Kidney epithelial cell (primary cell): ENCODE data around the gene CDH23. TPM values are rescaled to one million over a fixed set of nuclear protein-coding genes. Genes with fewer than 3 reads are reported as not detected.

ENCODE experiments used
- DNase-seq: peaks from one replicate; pipeline ENCODE4 v3.0.0-alpha.2; 2010; ENCODE audit warnings: low read depth
- H3K27me3 ChIP-seq: 2 replicates; pipeline ENCODE4 v1.6.0; 2011; ENCODE audit warnings: low read length; ENCODE audit not compliant: control insufficient read depth, insufficient read depth
- H3K36me3 ChIP-seq: 2 replicates; pipeline ENCODE4 v1.5.1; 2011; ENCODE audit warnings: low read length; ENCODE audit not compliant: control insufficient read depth, insufficient read depth
- H3K4me3 ChIP-seq: 2 replicates; pipeline ENCODE4 v1.5.1; 2011; ENCODE audit warnings: low read depth, mild to moderate bottlenecking, control low read depth, low read length
- CTCF ChIP-seq: IDR thresholded peaks from 2 replicates; pipeline ENCODE4 v1.5.1; 2011; ENCODE audit warnings: mild to moderate bottlenecking, moderate library complexity, low read length, control low read depth, inconsistent platforms; ENCODE audit not compliant: insufficient read depth, poor library complexity, severe bottlenecking
- total RNA-seq: library from RNA; depleted of rRNA; stranded (reverse); fragments of >200 nt; gene quantifications from 2 replicates; pipeline ENCODE4 v1.2.3, GENCODE V29; 2015

Gene CDH23
- total RNA-seq, 1 donor from 2014 or later: 0.04 TPM

GRCh38 chr10:71653044-71653443 is 256.3 kb downstream of the CDH23 start:
- no peak for TF ChIP-seq CTCF
- no peak for DNase-seq
- Histone ChIP-seq H3K36me3 (no peaks in the 10 kb centered on the region), H3K4me3 (no peak overlapping the region), H3K27me3 (peaks cover 14% of the 10 kb centered on the region)

GRCh38 chr10:71656220-71656619 is 259.5 kb downstream of the CDH23 start:
- no peak overlapping the region for H3K4me3 ChIP-seq
- no peak for DNase-seq
- no peak for TF ChIP-seq CTCF
- peaks cover 14% of the 10 kb centered on the region for H3K27me3 ChIP-seq
- no peaks in the 10 kb centered on the region for H3K36me3 ChIP-seq

- DNase-seq: no peak
- Histone ChIP-seq H3K27me3 (peaks cover 10% of the 10 kb centered on the region), H3K36me3 (no peaks in the 10 kb centered on the region), H3K4me3 (no peak overlapping the region)
- no peak for TF ChIP-seq CTCF
Observed at GRCh38 chr10:71657604-71658466, 261.1 kb downstream of the CDH23 start.

GRCh38 chr10:71658467-71658745 is 261.7 kb downstream of the CDH23 start:
- no peak overlapping the region for H3K4me3 ChIP-seq
- no peak for DNase-seq
- no peak for TF ChIP-seq CTCF
- no peaks in the 10 kb centered on the region for H3K36me3 ChIP-seq
- peaks cover 10% of the 10 kb centered on the region for H3K27me3 ChIP-seq

- no peak overlapping the region for H3K4me3 ChIP-seq
- no peak for TF ChIP-seq CTCF
- peaks cover 8% of the 10 kb centered on the region for H3K27me3 ChIP-seq
- no peaks in the 10 kb centered on the region for H3K36me3 ChIP-seq
- no peak for DNase-seq
Observed at GRCh38 chr10:71659111-71659634, 262.5 kb downstream of the CDH23 start.

- H3K36me3 ChIP-seq: no peaks in the 10 kb centered on the region
- H3K27me3 ChIP-seq: peaks cover 8% of the 10 kb centered on the region
- DNase-seq: no peak
- H3K4me3 ChIP-seq: no peak overlapping the region
- no peak for TF ChIP-seq CTCF
Observed at GRCh38 chr10:71659737-71660136, 263.0 kb downstream of the CDH23 start.
